ENCODE results near the gene CNOT3. TPM values are rescaled to one million over a fixed set of nuclear protein-coding genes. Genes with fewer than 3 reads are reported as not detected.
"Not testable (repeated sequence)": the region's sequence is repeated elsewhere in the genome, so short reads cannot be mapped to it uniquely, and the experiment has no call there.

CNOT3 gene
- total RNA-seq, 1 experiment from 2014 or later: 76.7 TPM

DNA sequence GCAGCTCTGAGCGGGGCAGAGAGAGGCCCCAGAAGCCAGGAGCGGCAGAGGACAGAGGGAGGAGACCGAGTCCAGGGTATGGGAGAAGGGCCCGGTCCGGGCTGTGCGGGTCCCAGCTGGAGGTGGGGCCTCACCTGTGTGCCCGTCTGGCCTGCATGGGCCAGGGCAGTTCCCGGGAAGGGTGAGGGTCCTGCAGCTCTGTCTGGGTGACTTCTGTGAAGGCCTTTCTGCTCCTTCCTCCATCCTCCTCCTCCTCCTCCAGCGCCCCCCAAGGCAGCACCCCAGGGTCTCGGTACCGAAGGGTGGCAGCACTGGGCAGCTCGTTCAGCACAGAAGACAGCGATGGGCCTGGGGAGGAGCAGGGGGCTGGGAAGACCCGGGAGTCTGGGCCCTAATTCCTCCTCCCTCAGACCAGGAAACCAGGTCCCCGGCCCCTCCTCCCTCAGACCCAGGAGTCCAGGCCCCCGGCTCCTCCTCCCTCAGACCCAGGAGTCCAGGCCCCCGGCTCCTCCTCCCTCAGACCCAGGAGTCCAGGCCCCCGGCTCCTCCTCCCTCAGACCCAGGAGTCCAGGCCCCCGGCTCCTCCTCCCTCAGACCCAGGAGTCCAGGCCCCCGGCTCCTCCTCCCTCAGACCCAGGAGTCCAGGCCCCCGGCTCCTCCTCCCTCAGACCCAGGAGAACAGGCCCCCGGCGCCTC is 34.3 kb downstream of the CNOT3 start:
- H3K9me3 ChIP-seq (ENCODE audit: control insufficient read depth in 1 of 2, insufficient read depth in 1 of 2, low read depth in 1 of 2, low read length in 2 of 2); DNase-seq (ENCODE audit: low read depth, low spot score); H4K20me1 ChIP-seq (ENCODE audit: insufficient read depth); H3K79me2 ChIP-seq (ENCODE audit: insufficient read depth, low read length); ATAC-seq; RAD21 ChIA-PET (ENCODE audit: low non-redundant PET in 1 of 2, low total read pairs in 2 of 2, uncharacterized antibody in 2 of 2, unreplicated experiment in 2 of 2); H3K36me3 ChIP-seq (ENCODE audit: control insufficient read depth in 1 of 2, insufficient read depth in 2 of 2, low read length in 2 of 2); H3K27me3 ChIP-seq (ENCODE audit: insufficient read depth, low read length); H2AFZ ChIP-seq (ENCODE audit: low read depth, low read length, poor library complexity, severe bottlenecking); H3K9me2 ChIP-seq (ENCODE audit: insufficient read depth); BruUV-seq (replicated peaks): not testable (repeated sequence)
- peak overlapping the region; percentile 86 for H3K27ac ChIP-seq (ENCODE audit: low read depth, low read length)
- ChIA-PET CTCF (interaction anchor here (1.1 to 2.6 kb wide), 4 partner anchors 18 to 218 kb away, joined by 3 to 22 read pairs (median 4); partner anchors contain the start of gene MBOAT7), POLR2A (interaction anchor here (0.7 to 2.0 kb wide), 3 partner anchors 18 to 35 kb away, joined by 3 to 29 read pairs (median 8); partner anchors contain the start of genes CNOT3 and MBOAT7)
- peak overlapping the region; percentile 69 to 85 for H3K4me3 ChIP-seq (replicated peaks in 1 of 2; ENCODE audit: low read depth in 1 of 2, low read length in 2 of 2)
- peak overlapping the region; percentile 90 for H3K9ac ChIP-seq (ENCODE audit: low read length)
- H3K4me1 ChIP-seq (ENCODE audit: control insufficient read depth in 1 of 2, insufficient read depth in 2 of 2, low read length in 2 of 2): peaks cover 8 to 25% of the 10 kb centered on the region in 2 experiments; a peak in 3 of 4 replicates
- TF ChIP-seq, protein P1, sequence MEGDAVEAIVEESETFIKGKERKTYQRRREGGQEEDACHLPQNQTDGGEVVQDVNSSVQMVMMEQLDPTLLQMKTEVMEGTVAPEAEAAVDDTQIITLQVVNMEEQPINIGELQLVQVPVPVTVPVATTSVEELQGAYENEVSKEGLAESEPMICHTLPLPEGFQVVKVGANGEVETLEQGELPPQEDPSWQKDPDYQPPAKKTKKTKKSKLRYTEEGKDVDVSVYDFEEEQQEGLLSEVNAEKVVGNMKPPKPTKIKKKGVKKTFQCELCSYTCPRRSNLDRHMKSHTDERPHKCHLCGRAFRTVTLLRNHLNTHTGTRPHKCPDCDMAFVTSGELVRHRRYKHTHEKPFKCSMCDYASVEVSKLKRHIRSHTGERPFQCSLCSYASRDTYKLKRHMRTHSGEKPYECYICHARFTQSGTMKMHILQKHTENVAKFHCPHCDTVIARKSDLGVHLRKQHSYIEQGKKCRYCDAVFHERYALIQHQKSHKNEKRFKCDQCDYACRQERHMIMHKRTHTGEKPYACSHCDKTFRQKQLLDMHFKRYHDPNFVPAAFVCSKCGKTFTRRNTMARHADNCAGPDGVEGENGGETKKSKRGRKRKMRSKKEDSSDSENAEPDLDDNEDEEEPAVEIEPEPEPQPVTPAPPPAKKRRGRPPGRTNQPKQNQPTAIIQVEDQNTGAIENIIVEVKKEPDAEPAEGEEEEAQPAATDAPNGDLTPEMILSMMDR (IDR thresholded peaks at IDR 0.05 in 2 of 3, conservative IDR thresholded peaks at IDR 0.05 in 1 of 3; ENCODE audit: borderline replicate concordance in 1 of 3, insufficient read depth in 1 of 3, low read depth in 2 of 3, low read length in 2 of 3): peak in 2 of 3 experiments; percentile 21 to 38; a peak in 2 of 6 replicates
- intact Hi-C loops (cut with micrococcal nuclease): loop anchor here (2.0 kb wide), 1 partner anchor 59 kb away; no protein-coding TSS in a partner anchor
- H3K4me2 ChIP-seq (ENCODE audit: low read length): peak overlapping the region; percentile 94
